ENCODE measurements around the gene JUND. TPM values are rescaled to one million over a fixed set of nuclear protein-coding genes. Genes with fewer than 3 reads are reported as not detected.
A peak's percentile ranks its signal among the peaks of the same experiment; 100 is the strongest.

The JUND gene
- total RNA-seq, 2 experiments from 2014 or later, result 527 to 530 TPM

- H3K27ac Mint-ChIP-seq, result peak overlapping the region; percentile 70
Measured at GRCh38 chr19:18297308-18297707, 15.9 kb upstream of the JUND start.

GRCh38 chr19:18295034-18295451 lies 13.6 kb upstream of the JUND start:
- Mint-ChIP-seq H3K4me3 (peak overlapping the region; percentile 85), H3K9me3 (no peaks in the 10 kb centered on the region), H3K27me3 (no peaks in the 10 kb centered on the region), H3K4me1 (ENCODE audit: low read depth) (peaks cover 59% of the 10 kb centered on the region), H3K27ac (peak overlapping the region; percentile 93), H3K36me3 (ENCODE audit: low read depth) (peaks cover 43% of the 10 kb centered on the region)
- ChIA-PET POLR2A (interaction anchor here (0.7 to 6.5 kb wide), 3 partner anchors 8 to 27 kb away, joined by 3 to 225 read pairs (median 74); partner anchors contain the start of genes JUND and LSM4), CTCF (interaction anchor here (8.0 kb wide), 1 partner anchor 15 kb away, joined by 119 read pairs; the partner anchor contains the start of gene JUND)
- ATAC-seq (no peak), DNase-seq (no peak)
- no peak for TF ChIP-seq CTCF (IDR thresholded peaks at IDR 0.05)
- intact Hi-C loops (cut with micrococcal nuclease), result no loop called here

More at GRCh38 chr19:18297308-18297707, 15.9 kb upstream of the JUND start:
- peaks cover 41% of the 10 kb centered on the region for H3K36me3 Mint-ChIP-seq (ENCODE audit: low read depth)
- TF ChIP-seq CTCF (IDR thresholded peaks at IDR 0.05), result no peak
- H3K9me3 Mint-ChIP-seq, result no peaks in the 10 kb centered on the region
- peaks cover 60% of the 10 kb centered on the region for H3K4me1 Mint-ChIP-seq (ENCODE audit: low read depth)
- POLR2A ChIA-PET, result interaction anchor here (0.6 to 4.6 kb wide), 4 partner anchors 13 to 127 kb away, joined by 3 to 48 read pairs (median 5); partner anchors contain the start of gene JUND
- no peak overlapping the region for H3K4me3 Mint-ChIP-seq
- CTCF ChIA-PET, result interaction anchor here (1.3 to 2.4 kb wide), 2 partner anchors 16 to 18 kb away, joined by 4 to 15 read pairs; partner anchors contain the start of gene JUND
- no peak for DNase-seq
- no peaks in the 10 kb centered on the region for H3K27me3 Mint-ChIP-seq
- intact Hi-C loops (cut with micrococcal nuclease), result no loop called here
- ATAC-seq, result no peak

GRCh38 chr19:18294467-18294864 lies 13.0 kb upstream of the JUND start:
- H3K4me1 Mint-ChIP-seq (ENCODE audit: low read depth), result peaks cover 64% of the 10 kb centered on the region
- ChIA-PET POLR2A (interaction anchor here (0.7 to 6.5 kb wide), 3 partner anchors 9 to 28 kb away, joined by 3 to 225 read pairs (median 74); partner anchors contain the start of genes JUND and LSM4), CTCF (interaction anchor here (8.0 kb wide), 1 partner anchor 14 kb away, joined by 119 read pairs; the partner anchor contains the start of gene JUND)
- intact Hi-C loops (cut with micrococcal nuclease), result no loop called here
- H3K27ac Mint-ChIP-seq, result peak overlapping the region; percentile 93
- TF ChIP-seq CTCF (IDR thresholded peaks at IDR 0.05), result no peak
- ATAC-seq (peak; percentile 29), DNase-seq (peak; percentile 99)
- H3K9me3 Mint-ChIP-seq, result no peaks in the 10 kb centered on the region
- no peaks in the 10 kb centered on the region for H3K27me3 Mint-ChIP-seq
- H3K36me3 Mint-ChIP-seq (ENCODE audit: low read depth), result peaks cover 43% of the 10 kb centered on the region
- peak overlapping the region; percentile 85 for H3K4me3 Mint-ChIP-seq

GRCh38 chr19:18293642-18294466 lies 12.4 kb upstream of the JUND start:
- peaks cover 38% of the 10 kb centered on the region for H3K36me3 Mint-ChIP-seq (ENCODE audit: low read depth)
- H3K9me3 Mint-ChIP-seq, result no peaks in the 10 kb centered on the region
- TF ChIP-seq CTCF (IDR thresholded peaks at IDR 0.05), result peak; percentile 13
- no peak for ATAC-seq
- H3K27ac Mint-ChIP-seq, result peak overlapping the region; percentile 93
- DNase-seq, result no peak
- peaks cover 62% of the 10 kb centered on the region for H3K4me1 Mint-ChIP-seq (ENCODE audit: low read depth)
- intact Hi-C loops (cut with micrococcal nuclease), result no loop called here
- ChIA-PET POLR2A (interaction anchor here (2.0 to 6.5 kb wide), 4 partner anchors 10 to 28 kb away, joined by 10 to 225 read pairs (median 47); partner anchors contain the start of genes IQCN, JUND and LSM4), CTCF (interaction anchor here (1.3 to 8.0 kb wide), 4 partner anchors 10 to 35 kb away, joined by 5 to 119 read pairs (median 14); partner anchors contain the start of genes JUND and LSM4)
- no peaks in the 10 kb centered on the region for H3K27me3 Mint-ChIP-seq
- peak overlapping the region; percentile 85 for H3K4me3 Mint-ChIP-seq
